Measurements from ENCODE around the gene CDH11. TPM values are rescaled to one million over a fixed set of nuclear protein-coding genes. Genes with fewer than 3 reads are reported as not detected.

Gene CDH11
- total RNA-seq, 2 experiments from 2014 or later = not detected

DNA sequence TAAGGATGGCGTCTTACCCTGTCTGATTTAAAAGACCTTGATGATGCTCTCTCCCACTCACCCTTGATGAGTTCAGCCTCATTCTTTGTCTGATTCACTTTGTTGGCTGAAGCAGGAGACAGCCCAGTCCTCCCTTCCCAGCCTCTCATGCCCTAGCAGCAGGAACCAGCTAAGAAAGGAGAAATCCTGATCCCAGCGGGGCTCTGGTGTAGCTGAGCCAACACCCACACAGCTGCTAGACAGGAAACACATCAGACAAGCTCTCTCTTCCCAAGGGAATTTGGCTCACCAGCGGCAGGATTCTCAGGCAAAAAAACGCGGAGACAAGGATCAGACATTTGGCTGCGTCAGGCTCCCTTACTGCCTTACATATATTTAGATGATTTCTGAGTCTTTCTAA lies 211.5 kb downstream of the CDH11 start:
- POLR2A ChIA-PET = interaction anchor here (0.6 kb wide), 1 partner anchor 9 kb away, joined by 3 read pairs; no protein-coding TSS in a partner anchor
- intact Hi-C loops (cut with micrococcal nuclease; ENCODE audit: unreplicated experiment) = no loop called here
- H3K27ac ChIP-seq (ENCODE audit: low read depth, low read length, poor library complexity, severe bottlenecking) = no peak overlapping the region
- CTCF ChIA-PET (ENCODE audit: unreplicated experiment) = no interaction called here
- H4K20me1 ChIP-seq (ENCODE audit: insufficient read depth, low read length) = no peaks in the 10 kb centered on the region
- H3K4me3 ChIP-seq (ENCODE audit: low read depth, low read length, poor library complexity, severe bottlenecking) = no peak overlapping the region
- BruUV-seq (replicated peaks) = no TSS peak
- H3K4me2 ChIP-seq (ENCODE audit: low read length) = no peak overlapping the region
- H2AFZ ChIP-seq (ENCODE audit: low read length) = no peak overlapping the region
- H3K9me3 ChIP-seq (ENCODE audit: low read length) = no peaks in the 10 kb centered on the region
- no peaks in the 10 kb centered on the region for H3K9me2 ChIP-seq (ENCODE audit: insufficient read depth, low read length)
- no peaks in the 10 kb centered on the region for H3K79me2 ChIP-seq (ENCODE audit: insufficient read depth, low read depth, low read length)
- H3K4me1 ChIP-seq (ENCODE audit: insufficient read depth, low read length, poor library complexity, severe bottlenecking) = no peaks in the 10 kb centered on the region
- no peak for TF ChIP-seq EZH2phosphoT487 (IDR thresholded peaks at IDR 0.05; ENCODE audit: borderline replicate concordance, low read depth, low read length)
- TF ChIP-seq CTCF (conservative IDR thresholded peaks at IDR 0.05; ENCODE audit: low read length) = no peak
- H3K36me3 ChIP-seq (ENCODE audit: insufficient read depth, low read length) = no peaks in the 10 kb centered on the region
- DNase-seq (ENCODE audit: low spot score) = no peak

DNA sequence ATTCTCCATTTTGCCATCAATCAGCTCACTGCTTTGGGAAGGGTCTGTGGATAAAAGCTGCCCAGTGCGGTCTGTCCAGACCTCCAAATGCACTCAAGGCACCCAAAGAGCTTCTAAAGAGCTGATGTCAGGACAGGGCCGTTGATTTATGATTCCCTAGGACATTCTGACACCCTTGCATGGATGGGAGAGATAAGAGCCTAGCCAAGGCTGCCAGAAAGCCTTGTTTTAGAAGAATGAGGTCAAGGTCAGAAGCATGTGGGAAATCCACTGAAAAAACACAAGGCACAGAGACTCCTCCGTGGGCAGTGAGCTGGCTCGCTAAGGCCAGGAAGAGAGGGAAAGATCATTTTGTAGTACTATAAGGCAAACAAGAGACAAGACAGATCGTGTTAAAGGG lies 214.0 kb downstream of the CDH11 start:
- no peak overlapping the region for H2AFZ ChIP-seq (ENCODE audit: low read length)
- H3K79me2 ChIP-seq (ENCODE audit: insufficient read depth, low read depth, low read length) = no peaks in the 10 kb centered on the region
- DNase-seq (ENCODE audit: low spot score) = no peak
- CTCF ChIA-PET (ENCODE audit: unreplicated experiment) = no interaction called here
- H3K4me2 ChIP-seq (ENCODE audit: low read length) = no peak overlapping the region
- no peaks in the 10 kb centered on the region for H3K9me2 ChIP-seq (ENCODE audit: insufficient read depth, low read length)
- H3K9me3 ChIP-seq (ENCODE audit: low read length) = no peaks in the 10 kb centered on the region
- no peaks in the 10 kb centered on the region for H4K20me1 ChIP-seq (ENCODE audit: insufficient read depth, low read length)
- POLR2A ChIA-PET = interaction anchor here (1.0 kb wide), 1 partner anchor 42 kb away, joined by 3 read pairs; no protein-coding TSS in a partner anchor
- no peaks in the 10 kb centered on the region for H3K4me1 ChIP-seq (ENCODE audit: insufficient read depth, low read length, poor library complexity, severe bottlenecking)
- no peak overlapping the region for H3K27ac ChIP-seq (ENCODE audit: low read depth, low read length, poor library complexity, severe bottlenecking)
- H3K36me3 ChIP-seq (ENCODE audit: insufficient read depth, low read length) = no peaks in the 10 kb centered on the region
- H3K4me3 ChIP-seq (ENCODE audit: low read depth, low read length, poor library complexity, severe bottlenecking) = no peak overlapping the region
- TF ChIP-seq EZH2phosphoT487 (IDR thresholded peaks at IDR 0.05; ENCODE audit: borderline replicate concordance, low read depth, low read length) (no peak), CTCF (conservative IDR thresholded peaks at IDR 0.05; ENCODE audit: low read length) (no peak)
- intact Hi-C loops (cut with micrococcal nuclease; ENCODE audit: unreplicated experiment) = no loop called here
- no TSS peak for BruUV-seq (replicated peaks)

GRCh38 chr16:64903770-64904169 lies 218.1 kb downstream of the CDH11 start:
- TF ChIP-seq CTCF (conservative IDR thresholded peaks at IDR 0.05; ENCODE audit: low read length) = no peak
- TF ChIP-seq EZH2phosphoT487 (IDR thresholded peaks at IDR 0.05; ENCODE audit: borderline replicate concordance, low read depth, low read length) = no peak
- H3K79me2 ChIP-seq (ENCODE audit: insufficient read depth, low read depth, low read length) = no peaks in the 10 kb centered on the region
- no peak overlapping the region for H2AFZ ChIP-seq (ENCODE audit: low read length)
- H3K4me3 ChIP-seq (ENCODE audit: low read depth, low read length, poor library complexity, severe bottlenecking) = no peak overlapping the region
- POLR2A ChIA-PET = interaction anchor here (1.5 kb wide), 1 partner anchor 15 kb away, joined by 4 read pairs; no protein-coding TSS in a partner anchor
- H3K27ac ChIP-seq (ENCODE audit: low read depth, low read length, poor library complexity, severe bottlenecking) = no peak overlapping the region
- H3K36me3 ChIP-seq (ENCODE audit: insufficient read depth, low read length) = no peaks in the 10 kb centered on the region
- CTCF ChIA-PET (ENCODE audit: unreplicated experiment) = no interaction called here
- intact Hi-C loops (cut with micrococcal nuclease; ENCODE audit: unreplicated experiment) = no loop called here
- H4K20me1 ChIP-seq (ENCODE audit: insufficient read depth, low read length) = no peaks in the 10 kb centered on the region
- no TSS peak for BruUV-seq (replicated peaks)
- no peak overlapping the region for H3K4me2 ChIP-seq (ENCODE audit: low read length)
- DNase-seq (ENCODE audit: low spot score) = no peak
- peaks cover 2% of the 10 kb centered on the region for H3K4me1 ChIP-seq (ENCODE audit: insufficient read depth, low read length, poor library complexity, severe bottlenecking)
- no peaks in the 10 kb centered on the region for H3K9me3 ChIP-seq (ENCODE audit: low read length)
- H3K9me2 ChIP-seq (ENCODE audit: insufficient read depth, low read length) = no peaks in the 10 kb centered on the region

Measured in OCI-LY7 (cell line).